H1 (cell line): ENCODE measurements around the gene PLEKHG1. TPM values are rescaled to one million over a fixed set of nuclear protein-coding genes. Genes with fewer than 3 reads are reported as not detected.
A peak's percentile ranks its signal among the peaks of the same experiment; 100 is the strongest.

Experiments used
- CTCF ChIA-PET: fragments of 300-600 bp; sonication (Branson Sonifier 250); formaldehyde crosslinking; loops from one replicate; lab custom pipeline; 2021; ENCODE audit not compliant: partially characterized antibody; lab: Charles Lee
- POLR2A ChIA-PET: fragments of 300-600 bp; sonication (Branson Sonifier 250); formaldehyde crosslinking; loops from one replicate; lab custom pipeline; 2021; ENCODE audit warnings: inconsistent platforms; ENCODE audit not compliant: partially characterized antibody; lab: Charles Lee
- DNase-seq, 2 experiments: peaks; one replicate each; pipeline versions ENCODE4 v3.0.0 to v3.0.0-alpha.2; 2010 to 2022; ENCODE audit warnings: low spot score in 2 of 2, low read depth in 1 of 2, mixed read lengths in 1 of 2
- FAIRE-seq: peaks from 2 replicates; lab custom pipeline; 2011; peaks lifted over from hg19 to GRCh38; lab: Jason Lieb, UNC
- H2AFZ ChIP-seq: 2 replicates; pipeline ENCODE4 v1.8.1; 2012; ENCODE audit warnings: low read length, inconsistent platforms
- H2AK5ac ChIP-seq: 2 replicates; pipeline ENCODE4 v1.6.1; 2013; ENCODE audit warnings: low read depth, low read length
- H2BK120ac ChIP-seq: replicated peaks from 2 replicates; pipeline ENCODE3; 2013; ENCODE audit warnings: low read depth, low read length, inconsistent platforms
- H2BK12ac ChIP-seq: 2 replicates; pipeline ENCODE4 v1.6.1; 2013; ENCODE audit warnings: low read depth, low read length
- H2BK15ac ChIP-seq: 2 replicates; pipeline ENCODE4 v1.6.1; 2013; ENCODE audit warnings: low read length
- H2BK20ac ChIP-seq: 2 replicates; pipeline ENCODE4 v1.6.1; 2013; ENCODE audit warnings: low read length
- H2BK5ac ChIP-seq: 2 replicates; pipeline ENCODE4 v1.6.1; 2013; ENCODE audit warnings: low read depth, low read length
- H3K14ac ChIP-seq: 2 replicates; pipeline ENCODE4 v1.6.1; 2013; ENCODE audit warnings: inconsistent platforms; ENCODE audit not compliant: insufficient read length
- H3K18ac ChIP-seq: 2 replicates; pipeline ENCODE4 v1.6.1; 2013; ENCODE audit warnings: low read length; ENCODE audit errors: extremely low read depth
- H3K23ac ChIP-seq: 2 replicates; pipeline ENCODE4 v1.6.1; 2013; ENCODE audit warnings: inconsistent platforms; ENCODE audit not compliant: insufficient read length
- H3K23me2 ChIP-seq: 2 replicates; pipeline ENCODE4 v1.6.1; 2013; ENCODE audit warnings: low read depth, low read length
- H3K27ac ChIP-seq: 2 replicates; pipeline ENCODE4 v1.6.1; 2011; ENCODE audit warnings: low read depth, low read length, inconsistent platforms
- H3K27me3 ChIP-seq, 4 experiments: replicated peaks in 1 of 4; 1 replicate in 1 of 4; 2 replicates in 3 of 4; pipeline versions ENCODE4 v1.6.1 to v1.8.1; 2011 to 2013; ENCODE audit warnings: low read length in 3 of 4, mild to moderate bottlenecking in 3 of 4, inconsistent platforms in 2 of 4, mixed read lengths in 2 of 4, moderate library complexity in 1 of 4; ENCODE audit not compliant: control insufficient read depth in 3 of 4, insufficient read depth in 3 of 4; ENCODE audit errors: extremely low read depth in 1 of 4
- H3K36me3 ChIP-seq, 4 experiments: 2 replicates each; pipeline versions ENCODE4 v1.6.1 to v1.8.1; 2011 to 2013; ENCODE audit warnings: mild to moderate bottlenecking in 4 of 4, low read length in 3 of 4, moderate library complexity in 2 of 4, control low read depth in 1 of 4, inconsistent platforms in 1 of 4; ENCODE audit not compliant: insufficient read depth in 4 of 4, control insufficient read depth in 2 of 4
- H3K4ac ChIP-seq: replicated peaks from 2 replicates; pipeline ENCODE3; 2013; ENCODE audit warnings: low read length, low read depth, mixed read lengths, inconsistent platforms; ENCODE audit not compliant: insufficient read length
- H3K4me1 ChIP-seq, 4 experiments: replicated peaks in 1 of 4; 1 replicate in 1 of 4; 2 replicates in 3 of 4; pipeline versions ENCODE4 v1.6.1 to v1.8.1; 2011 to 2013; ENCODE audit warnings: low read length in 3 of 4, inconsistent platforms in 2 of 4, mixed read lengths in 1 of 4; ENCODE audit not compliant: insufficient read depth in 4 of 4, control insufficient read depth in 3 of 4
- H3K4me2 ChIP-seq, 2 experiments: 2 replicates each; pipeline versions ENCODE4 v1.6.1 to v1.8.1; 2011 to 2013; ENCODE audit warnings: low read depth in 2 of 2, low read length in 2 of 2, control low read depth in 1 of 2, inconsistent platforms in 1 of 2, mild to moderate bottlenecking in 1 of 2; ENCODE audit not compliant: insufficient read depth in 1 of 2
- H3K4me3 ChIP-seq, 4 experiments: fragments of 200-600, 300-600 bp in 1 of 4; sonication (generic), shearing (Covaris generic), sonication (Bioruptor Twin) in 1 of 4; 2 replicates each; pipeline versions ENCODE4 v1.5.1 to v1.8.1; 2011 to 2016; ENCODE audit warnings: low read length in 4 of 4, low read depth in 3 of 4, control low read depth in 2 of 4, inconsistent platforms in 2 of 4, mild to moderate bottlenecking in 2 of 4, mixed read lengths in 1 of 4, moderate library complexity in 1 of 4; ENCODE audit not compliant: insufficient read depth in 2 of 4; ENCODE audit errors: extremely low read depth in 1 of 4
- H3K56ac ChIP-seq: replicated peaks from 2 replicates; pipeline ENCODE3; 2013; ENCODE audit warnings: low read depth, mild to moderate bottlenecking, mixed read lengths, low read length, inconsistent platforms; ENCODE audit not compliant: insufficient read length
- H3K79me1 ChIP-seq: 2 replicates; pipeline ENCODE4 v1.6.1; 2013; ENCODE audit warnings: low read depth, low read length, control low read depth
- H3K79me2 ChIP-seq, 2 experiments: 2 replicates each; pipeline versions ENCODE4 v1.6.1 to v1.8.1; 2012 to 2013; ENCODE audit warnings: low read length in 2 of 2, mild to moderate bottlenecking in 2 of 2, inconsistent platforms in 1 of 2; ENCODE audit not compliant: insufficient read depth in 2 of 2, control insufficient read depth in 1 of 2
- H3K9ac ChIP-seq, 4 experiments: replicated peaks in 1 of 4; 1 replicate in 1 of 4; 2 replicates in 3 of 4; pipeline versions ENCODE4 v1.6.1 to v1.8.1; 2011 to 2013; ENCODE audit warnings: low read depth in 3 of 4, low read length in 3 of 4, control low read depth in 2 of 4, mild to moderate bottlenecking in 2 of 4, moderate library complexity in 2 of 4, inconsistent platforms in 1 of 4; ENCODE audit errors: extremely low read depth in 1 of 4
- H3K9me3 ChIP-seq, 2 experiments: 2 replicates each; pipeline versions ENCODE4 v1.6.1 to v1.8.1; 2012 to 2013; ENCODE audit warnings: mild to moderate bottlenecking in 2 of 2, moderate library complexity in 2 of 2, control low read depth in 1 of 2, inconsistent platforms in 1 of 2, low read depth in 1 of 2, low read length in 1 of 2, mixed read lengths in 1 of 2; ENCODE audit not compliant: insufficient read depth in 2 of 2
- H4K20me1 ChIP-seq, 2 experiments: replicated peaks in 1 of 2; 2 replicates each; pipeline versions ENCODE3 to v1.8.1; 2011 to 2013; ENCODE audit warnings: inconsistent platforms in 2 of 2, low read length in 2 of 2, mild to moderate bottlenecking in 1 of 2; ENCODE audit not compliant: insufficient read depth in 2 of 2, control insufficient read depth in 1 of 2
- H4K5ac ChIP-seq: 2 replicates; pipeline ENCODE4 v1.6.1; 2013; ENCODE audit warnings: low read length, low read depth, mixed read lengths, inconsistent platforms; ENCODE audit not compliant: insufficient read length
- H4K8ac ChIP-seq: 2 replicates; pipeline ENCODE4 v1.8.0; 2013; ENCODE audit warnings: mild to moderate bottlenecking, moderate library complexity, low read length, inconsistent platforms; ENCODE audit not compliant: insufficient read depth; ENCODE audit errors: extremely low read depth
- H4K91ac ChIP-seq: replicated peaks from 2 replicates; pipeline ENCODE3; 2013; ENCODE audit warnings: low read length, mixed read lengths, inconsistent platforms; ENCODE audit not compliant: insufficient read length
- CREB1 ChIP-seq: IDR thresholded peaks from 2 replicates; pipeline ENCODE4 v1.6.1; 2012; ENCODE audit warnings: inconsistent platforms
- POLR2AphosphoS5 ChIP-seq: IDR thresholded peaks from 2 replicates; pipeline ENCODE4 v1.6.1; 2011; ENCODE audit warnings: low read depth, low read length
- RNF2 ChIP-seq: fragments of 200-900, 300-1000 bp; sonication (generic); IDR thresholded peaks from 2 replicates; pipeline ENCODE4 v1.7.1; 2016; ENCODE audit warnings: borderline replicate concordance, low read depth, mild to moderate bottlenecking, antibody characterized with exemption, low read length; ENCODE audit not compliant: poor library complexity, severe bottlenecking; ENCODE audit errors: missing control alignments
- RXRA ChIP-seq: IDR thresholded peaks from 2 replicates; pipeline ENCODE4 v1.6.1; 2011; ENCODE audit warnings: low read depth, mild to moderate bottlenecking, low read length, moderate library complexity; ENCODE audit not compliant: insufficient read depth
- SUZ12 ChIP-seq: fragments of 200-600 bp; sonication (generic); IDR thresholded peaks from 2 replicates; pipeline ENCODE4 v1.6.1; 2012; ENCODE audit warnings: mild to moderate bottlenecking, inconsistent platforms, low read length, moderate library complexity, mixed read lengths
- WGBS, 2 experiments: shearing (Covaris generic) in 1 of 2; methylation state at CpG; one replicate each; pipeline versions ENCODE4 v1.1.6 to v1.1.7; 2013 to 2015; ENCODE audit warnings: low lambda C conversion rate in 2 of 2, mixed read lengths in 2 of 2, inconsistent platforms in 1 of 2, low coverage in 1 of 2, missing lambda C conversion rate in 1 of 2; ENCODE audit not compliant: insufficient replicate concordance in 2 of 2, insufficient coverage in 1 of 2, insufficient read length in 1 of 2; ENCODE audit errors: extremely low coverage in 1 of 2, missing lambda C conversion rate in 1 of 2; 5-methylcytosine and 5-hydroxymethylcytosine counted together
- polyA plus RNA-seq, 7 experiments: library from polyadenylated mRNA; depleted of rRNA in 3 of 7; stranded (reverse) in 5 of 7; unstranded in 2 of 7; fragments of >200 nt in 5 of 7; fragments of 200-250 nt in 2 of 7; gene quantifications; 1 replicate in 5 of 7; 2 replicates in 1 of 7; 4 replicates in 1 of 7; pipeline versions ENCODE4 v1.2.1 to v1.2.3, GENCODE V29; 2011 to 2013; ENCODE audit warnings: missing spikeins in 2 of 7, mixed read lengths in 2 of 7
- total RNA-seq: library from RNA; stranded (reverse); fragmentation: NEBNext Ultra II Directional; extraction: Animal tissue kit (Norgen Biotek cat#: 25700); gene quantifications from 2 replicates; pipeline ENCODE4 v1.2.1, GENCODE V29; 2021

The PLEKHG1 gene
- total and polyA plus RNA-seq, 2 of the 8 experiments (the other 6 are each of a cell fraction or from before 2014, with no cell fraction given), result 0.94 to 2.2 TPM

GRCh38 chr6:150628908-150629307 is 29.2 kb downstream of the PLEKHG1 start:
- H2BK12ac ChIP-seq, result 0 out of 2 replicates have a peak overlapping the region, but pooled peaks have one; percentile 39
- no peak overlapping the region for H3K56ac ChIP-seq
- no peak overlapping the region for H3K4me3 ChIP-seq
- H3K4me1 ChIP-seq, result no peaks in the 10 kb centered on the region
- H3K23ac ChIP-seq, result no peak overlapping the region
- WGBS, 2 experiments, result 83% methylated on average over 6 of the region's 6 CpGs; no CpG with 5 or more reads in 1 of the 2 experiments
- ChIA-PET POLR2A (no interaction called here), CTCF (no interaction called here)
- H2AK5ac ChIP-seq, result no peak overlapping the region
- TF ChIP-seq POLR2AphosphoS5 (no peak), SUZ12 (no peak), CREB1 (no peak), RXRA (no peak), RNF2 (no peak)
- H3K36me3 ChIP-seq, result no peaks in the 10 kb centered on the region; a peak in 1 of 8 replicates
- H2BK15ac ChIP-seq, result no peak overlapping the region
- H3K23me2 ChIP-seq, result no peaks in the 10 kb centered on the region; the same call in 1 of the 2 replicates
- H3K79me2 ChIP-seq, result no peaks in the 10 kb centered on the region
- FAIRE-seq (no peak), DNase-seq (no peak)
- H4K91ac ChIP-seq, result no peak overlapping the region
- no peak overlapping the region for H3K4me2 ChIP-seq
- H3K27ac ChIP-seq, result no peak overlapping the region
- H4K5ac ChIP-seq, result no peak overlapping the region
- H4K8ac ChIP-seq, result no peak overlapping the region
- no peak overlapping the region for H2BK5ac ChIP-seq
- H3K27me3 ChIP-seq, result no peaks in the 10 kb centered on the region
- no peaks in the 10 kb centered on the region for H4K20me1 ChIP-seq
- no peak overlapping the region for H3K18ac ChIP-seq
- no peak overlapping the region for H3K14ac ChIP-seq
- H2BK20ac ChIP-seq, result no peak overlapping the region
- no peaks in the 10 kb centered on the region for H3K9me3 ChIP-seq
- no peak overlapping the region for H2AFZ ChIP-seq
- H2BK120ac ChIP-seq, result no peak overlapping the region
- no peak overlapping the region for H3K4ac ChIP-seq
- H3K9ac ChIP-seq, result no peak overlapping the region
- H3K79me1 ChIP-seq, result no peaks in the 10 kb centered on the region
